GM21360 (cell line): ENCODE measurements around the gene RANBP3.
A peak's percentile ranks its signal among the peaks of the same experiment; 100 is the strongest.
"Not testable (repeated sequence)": the region's sequence is repeated elsewhere in the genome, so short reads cannot be mapped to it uniquely, and the experiment has no call there.

ENCODE experiments used
- ATAC-seq: cut with Tn5 transposase; IDR thresholded peaks from one replicate; pipeline ENCODE4 v1.9.1; 2021; ENCODE audit warnings: mild to moderate bottlenecking, moderate library complexity; ENCODE audit not compliant: unreplicated experiment

Gene RANBP3

DNA sequence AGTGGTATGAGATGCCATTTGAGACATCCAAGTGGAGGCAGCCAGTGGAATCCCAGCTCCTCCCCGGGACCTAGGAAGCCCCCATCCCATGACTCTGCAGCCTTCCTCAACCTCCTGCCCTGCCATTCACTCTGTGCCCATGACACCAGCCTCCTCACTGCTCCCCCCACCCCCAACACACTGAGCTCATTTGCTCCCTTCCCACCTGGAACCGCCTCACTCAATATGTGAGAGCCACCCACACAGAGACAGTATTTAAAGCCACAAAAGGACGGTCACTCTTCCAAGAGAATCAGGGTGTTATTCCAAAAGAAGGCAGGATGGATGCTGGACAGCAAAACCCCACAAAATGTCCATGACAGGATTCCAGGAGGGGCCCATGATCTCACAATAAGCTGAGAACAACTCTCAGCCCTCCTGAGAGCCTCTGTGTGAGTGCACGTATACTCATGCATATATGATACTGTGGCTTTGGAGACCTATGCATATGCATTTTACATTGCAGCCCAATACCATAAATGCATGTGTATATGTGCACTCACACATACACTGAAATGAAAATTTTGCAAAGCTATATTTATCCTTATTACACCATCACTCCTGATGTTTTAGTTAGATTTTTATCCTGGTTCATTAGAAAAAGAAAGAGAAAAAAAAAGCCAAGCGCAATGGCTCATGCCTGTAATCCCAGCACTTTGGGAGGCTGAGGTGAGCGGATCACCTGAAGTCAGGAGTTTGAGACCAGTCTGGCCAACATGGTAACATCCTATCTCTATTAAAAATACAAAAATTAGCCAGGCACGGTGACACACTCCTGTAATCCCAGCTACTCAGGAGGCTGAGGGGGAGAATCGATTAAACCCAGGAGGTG, 10.8 kb upstream of the RANBP3 start:
- no peak for ATAC-seq

DNA sequence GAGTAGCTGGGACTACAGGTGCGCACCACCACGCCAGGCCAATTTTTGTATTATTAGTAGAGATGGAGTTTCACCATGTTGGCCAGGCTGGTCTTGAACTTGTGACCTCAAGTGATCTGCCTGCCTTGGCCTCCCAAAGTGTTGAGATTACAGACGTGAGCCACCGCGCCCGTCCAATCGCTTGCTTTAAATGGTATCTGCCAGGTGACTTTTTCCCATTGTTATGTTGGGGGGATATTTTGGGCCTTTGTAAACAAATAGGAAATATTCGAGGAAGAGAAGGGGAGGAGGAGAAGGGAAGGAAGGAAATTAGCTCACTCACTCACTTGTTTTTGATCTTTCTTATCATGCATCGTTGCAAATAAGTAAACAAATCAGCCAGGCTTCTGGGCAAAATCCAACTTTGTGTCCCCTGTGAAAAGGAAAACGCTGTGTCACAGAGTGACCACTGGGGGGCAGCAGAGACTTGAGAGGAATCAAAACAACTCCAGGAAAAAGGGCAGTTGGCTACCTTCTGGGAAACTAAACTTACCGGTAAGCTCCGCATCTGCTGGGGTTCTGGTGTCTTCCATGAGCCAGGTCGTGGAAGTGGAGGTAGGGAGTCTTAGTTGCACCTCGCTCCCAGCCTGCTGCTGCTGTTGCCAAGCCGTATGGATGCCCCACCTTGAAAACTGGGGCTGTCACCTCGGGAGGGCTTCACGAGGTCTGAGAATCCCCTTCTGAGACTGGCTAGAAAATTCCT, 9.3 kb upstream of the RANBP3 start:
- ATAC-seq, result no peak

DNA sequence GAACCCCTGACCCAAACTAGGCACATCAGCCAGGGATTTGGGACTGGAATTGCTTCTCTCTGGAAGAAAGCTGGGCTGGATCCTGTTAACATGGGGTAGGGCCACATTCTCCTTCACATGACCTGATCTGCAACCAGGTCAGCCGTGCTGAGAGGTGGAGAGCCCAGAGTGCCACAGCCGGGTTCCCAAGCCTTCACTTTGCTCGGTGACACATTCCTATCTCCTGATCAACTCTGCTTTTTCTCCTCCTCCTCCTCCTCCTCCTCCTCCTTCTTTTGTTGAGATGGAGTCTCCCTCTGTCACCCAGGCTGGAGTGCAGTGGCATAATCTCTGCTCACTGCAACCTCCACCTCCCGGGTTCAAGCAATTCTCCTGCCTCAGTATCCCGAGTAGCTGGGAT, 7.9 kb upstream of the RANBP3 start:
- ATAC-seq, result not testable (repeated sequence)

DNA sequence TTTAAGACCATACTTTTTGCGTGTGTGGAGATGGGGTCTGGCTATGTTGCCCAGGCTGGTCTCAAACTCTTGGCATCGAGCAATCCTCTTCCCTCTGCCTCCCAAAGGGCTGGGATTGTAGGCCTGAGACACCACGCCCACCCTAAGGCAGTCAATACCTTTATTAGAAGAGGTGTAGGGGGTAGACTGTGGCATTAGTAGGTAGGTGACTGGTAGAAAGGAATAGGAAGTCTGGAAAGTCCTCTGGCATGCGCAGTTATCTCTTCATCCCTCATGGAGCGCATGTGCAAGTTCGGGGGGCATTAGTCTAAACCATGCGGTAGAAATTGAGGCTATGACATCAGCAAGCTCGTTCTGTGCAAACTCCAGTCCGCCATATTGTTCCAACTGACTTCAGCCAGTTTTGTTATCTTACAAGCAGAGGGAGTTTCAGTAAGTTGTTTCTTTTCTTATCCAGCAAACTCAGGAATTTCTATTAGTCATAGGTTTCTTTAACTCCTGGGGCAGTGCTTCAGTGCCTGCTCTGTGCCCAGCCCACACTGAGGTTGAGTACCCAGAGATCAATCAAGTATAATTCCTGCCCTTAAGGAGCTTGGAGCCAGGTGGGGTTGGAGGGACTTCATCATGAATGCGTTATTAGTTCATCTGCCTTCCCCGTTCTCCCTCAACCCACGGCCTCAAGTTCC, 7.3 kb upstream of the RANBP3 start:
- ATAC-seq, result no peak

DNA sequence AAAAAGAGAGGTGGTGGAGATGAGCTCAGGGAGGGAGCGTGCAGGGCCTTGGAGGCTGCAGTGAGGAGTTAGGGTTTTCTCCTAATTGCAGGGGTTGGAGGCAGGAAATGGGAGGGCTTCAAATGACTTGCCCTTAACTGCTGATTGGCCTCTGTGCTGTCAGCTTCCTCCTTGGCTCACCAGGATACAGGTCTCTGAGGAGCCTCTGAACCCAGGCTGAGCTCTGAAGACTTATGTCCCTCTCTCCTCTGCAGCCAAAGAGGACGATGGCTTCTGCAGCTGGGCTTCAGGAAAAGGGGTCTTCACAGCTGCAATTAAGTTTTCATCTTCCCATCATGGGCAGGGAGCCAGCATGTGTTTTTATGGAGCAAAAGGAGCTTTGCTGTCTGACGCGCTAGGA, 6.7 kb upstream of the RANBP3 start:
- no peak for ATAC-seq

DNA sequence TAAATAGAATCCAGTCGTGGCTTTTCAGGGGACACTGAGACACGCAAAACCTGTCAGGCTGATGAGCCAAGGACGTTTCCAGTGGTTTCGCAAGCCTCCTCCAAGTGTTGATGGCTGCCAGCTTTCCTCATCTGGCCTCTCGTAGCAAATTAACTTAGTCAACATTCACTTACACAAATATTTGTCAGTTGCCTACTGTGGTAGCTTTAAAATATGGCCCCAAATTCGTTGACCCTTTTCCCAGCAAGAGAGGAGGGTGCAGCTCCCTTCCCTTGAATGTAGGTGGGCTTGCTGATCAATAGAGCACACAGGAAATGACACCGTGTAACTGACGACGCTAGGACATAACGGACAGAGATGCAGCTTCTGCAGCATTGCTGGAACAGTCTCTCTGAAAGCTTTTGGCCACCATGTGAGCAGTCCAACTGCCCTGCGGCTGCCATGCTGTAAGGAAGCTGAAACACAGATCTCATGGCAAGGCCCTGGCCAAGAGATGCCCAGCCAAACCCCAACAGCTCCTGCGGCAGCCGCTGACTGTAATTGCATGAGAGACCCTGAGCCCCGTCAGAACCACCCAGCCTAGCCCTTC, 5.5 kb upstream of the RANBP3 start:
- no peak for ATAC-seq

DNA sequence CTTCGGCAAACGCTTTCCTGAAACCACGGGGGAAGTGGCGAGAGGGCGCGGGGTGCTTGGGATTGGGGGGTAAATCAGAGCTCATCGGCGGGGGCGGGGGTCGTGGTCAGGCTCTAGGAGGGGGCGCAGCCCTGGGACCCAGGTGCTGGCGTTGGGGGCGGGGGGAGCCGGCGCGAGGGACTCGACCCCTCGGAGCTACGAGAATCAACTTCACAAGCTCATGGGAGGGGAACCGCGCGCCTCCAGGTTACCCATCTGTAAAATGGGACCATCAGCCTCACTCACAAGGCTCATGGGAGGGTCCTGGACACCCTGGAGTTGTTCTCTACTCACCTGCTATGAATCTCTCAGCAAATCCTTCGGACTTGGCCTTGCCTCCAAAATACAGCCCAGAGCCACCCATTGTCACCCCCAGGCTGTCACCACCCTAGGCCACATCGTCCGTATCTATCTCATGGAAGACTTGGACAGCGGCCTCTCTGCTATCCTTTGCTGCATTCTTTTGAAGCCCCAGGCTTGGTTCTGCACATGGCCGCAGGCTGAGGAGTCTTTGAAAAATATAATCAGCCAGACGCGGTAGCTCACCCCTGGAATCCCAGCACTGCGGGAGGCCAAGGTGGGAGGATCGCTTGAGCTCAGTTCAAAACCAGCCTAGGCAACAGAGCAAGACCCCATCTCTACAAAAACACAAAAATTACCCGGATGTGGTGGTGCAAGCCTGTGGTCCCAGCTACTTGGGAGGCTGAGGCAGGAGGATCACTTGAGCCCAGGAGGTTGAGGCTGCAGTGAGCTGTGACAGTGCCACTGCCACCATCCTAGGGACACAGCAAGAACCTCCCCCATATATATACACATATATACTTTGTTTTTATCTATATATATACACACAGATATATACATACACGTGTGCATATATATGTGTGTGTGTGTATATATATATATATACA, 939 bp upstream of the RANBP3 start:
- ATAC-seq, result no peak

DNA sequence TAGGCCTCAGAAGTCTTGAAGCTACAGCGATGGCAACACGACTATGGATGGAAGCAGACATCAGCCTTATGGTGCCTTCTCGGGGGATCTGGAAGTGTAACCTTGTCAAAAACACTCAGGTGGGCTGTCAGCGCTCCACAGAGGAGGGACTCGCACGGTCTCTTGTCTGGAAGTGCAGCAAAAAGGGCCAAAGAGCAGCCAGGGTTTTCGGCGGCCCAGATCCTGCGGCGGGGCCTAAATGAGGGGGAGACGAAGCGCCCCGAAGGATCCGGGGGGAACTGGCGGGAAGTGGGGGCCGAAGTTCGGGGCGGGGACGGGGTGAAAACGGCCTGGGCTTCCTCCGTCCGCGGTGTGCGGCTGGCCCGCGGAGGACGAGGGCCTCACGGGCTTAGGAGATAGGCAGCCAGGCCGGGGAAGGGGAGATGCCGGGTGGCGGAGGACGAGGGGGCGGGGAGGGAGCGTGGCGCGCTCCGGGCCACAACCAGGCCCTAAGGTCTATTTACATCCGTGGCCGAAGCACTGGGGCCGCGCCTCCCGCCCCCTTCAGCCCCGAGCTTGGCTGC, 637 bp downstream of the RANBP3 start:
- ATAC-seq, result peak; percentile 8

DNA sequence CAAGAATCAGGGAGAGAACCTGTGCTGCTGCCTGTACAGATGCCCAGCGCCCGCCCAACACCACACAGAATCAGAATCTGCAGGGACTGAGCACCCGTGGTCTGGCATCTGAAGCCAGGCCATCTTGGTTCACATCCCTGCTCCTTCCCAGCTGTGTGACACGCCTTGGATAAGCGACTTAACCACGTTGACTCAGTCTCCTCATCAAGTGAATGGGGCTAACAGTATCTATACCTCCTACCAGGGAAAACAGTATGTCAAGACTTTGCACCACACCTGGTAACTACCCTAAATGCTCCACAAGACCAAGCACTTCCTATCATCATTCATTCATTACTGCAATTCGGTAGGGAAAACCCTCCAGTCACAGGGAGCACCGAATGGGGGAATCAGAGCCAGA, 1.2 kb downstream of the RANBP3 start:
- no peak for ATAC-seq

DNA sequence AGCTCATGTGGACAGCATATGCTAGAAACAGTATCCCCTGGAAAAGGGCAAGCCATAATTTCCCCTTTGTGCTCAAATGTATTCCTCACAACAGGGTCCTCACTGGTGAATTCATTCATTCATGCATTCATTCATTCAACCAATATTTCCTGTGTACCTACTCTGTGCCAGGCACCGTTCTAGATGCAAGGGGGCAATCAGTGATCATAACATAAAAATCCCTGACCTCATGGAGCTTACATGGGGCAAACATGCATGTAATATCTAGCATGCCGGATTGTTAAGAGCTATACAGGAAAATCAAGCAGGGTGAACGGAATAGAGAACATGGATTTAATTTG, 2.6 kb downstream of the RANBP3 start:
- ATAC-seq, result no peak

DNA sequence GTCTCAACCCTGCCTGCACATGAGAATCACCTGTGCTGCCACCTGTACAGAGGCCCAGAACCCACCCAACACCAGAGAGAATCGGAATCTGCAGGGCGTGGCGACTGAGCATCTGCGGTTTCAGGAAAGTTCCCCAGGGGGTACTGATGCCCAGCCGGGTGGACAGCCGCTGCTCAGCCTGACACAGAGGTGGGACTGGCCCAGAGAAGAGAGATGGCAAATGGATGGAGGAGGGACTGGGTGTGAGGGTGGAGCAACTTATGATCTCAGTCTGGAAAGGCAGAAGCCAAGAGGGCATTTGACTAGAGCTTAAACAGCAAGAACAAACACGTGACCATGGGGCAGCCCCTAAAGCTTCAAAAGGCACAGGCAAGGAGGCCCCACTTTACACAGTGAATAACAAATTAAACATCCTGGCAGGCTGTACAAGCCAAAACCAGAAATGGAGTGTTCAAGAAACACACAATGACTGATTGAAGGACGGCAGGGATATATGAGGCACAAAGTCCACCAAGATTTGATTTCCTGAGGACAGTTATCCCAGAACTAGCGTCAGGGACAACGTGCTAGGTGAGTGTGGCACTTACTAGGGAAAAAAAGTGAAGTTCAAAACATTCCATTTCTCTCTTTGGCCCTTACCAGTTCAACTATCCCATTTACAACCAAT, 3.1 kb downstream of the RANBP3 start:
- no peak for ATAC-seq

DNA sequence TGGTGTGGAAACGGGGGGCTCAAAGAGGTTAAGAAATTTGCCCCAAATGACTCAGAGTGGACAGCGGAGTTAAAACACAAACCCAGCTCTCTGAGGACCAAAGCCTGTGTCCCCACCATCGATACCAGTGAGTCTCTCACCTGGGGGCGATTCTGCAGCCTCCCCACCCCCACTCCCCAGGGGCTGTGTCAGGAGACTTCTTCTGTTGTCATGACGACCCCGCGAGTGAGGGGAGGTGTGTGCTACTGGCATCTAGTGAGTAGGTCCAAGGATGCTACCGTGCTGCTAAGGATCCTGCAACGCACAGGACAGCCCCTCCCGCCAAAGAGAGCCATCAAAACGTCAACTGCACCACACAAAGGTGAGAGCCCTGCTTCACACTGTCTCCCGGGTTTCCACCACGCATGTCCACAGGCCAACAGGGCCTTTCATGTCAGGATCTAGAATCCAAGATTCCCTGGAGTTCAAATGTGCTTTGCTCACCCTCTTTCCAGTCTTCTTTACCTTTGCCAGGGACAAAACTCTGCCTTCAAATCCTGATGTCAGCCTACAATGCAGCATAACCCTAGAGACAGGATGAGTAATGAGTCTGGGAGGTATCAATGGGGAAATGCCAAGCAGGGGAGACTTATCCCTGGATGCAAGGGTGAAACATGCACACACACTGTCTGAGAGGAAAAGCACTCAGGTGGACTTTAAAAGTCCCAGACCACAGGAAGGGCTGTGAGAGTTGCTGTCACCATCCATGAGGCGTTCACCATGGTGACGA, 3.9 kb downstream of the RANBP3 start:
- ATAC-seq, result no peak

DNA sequence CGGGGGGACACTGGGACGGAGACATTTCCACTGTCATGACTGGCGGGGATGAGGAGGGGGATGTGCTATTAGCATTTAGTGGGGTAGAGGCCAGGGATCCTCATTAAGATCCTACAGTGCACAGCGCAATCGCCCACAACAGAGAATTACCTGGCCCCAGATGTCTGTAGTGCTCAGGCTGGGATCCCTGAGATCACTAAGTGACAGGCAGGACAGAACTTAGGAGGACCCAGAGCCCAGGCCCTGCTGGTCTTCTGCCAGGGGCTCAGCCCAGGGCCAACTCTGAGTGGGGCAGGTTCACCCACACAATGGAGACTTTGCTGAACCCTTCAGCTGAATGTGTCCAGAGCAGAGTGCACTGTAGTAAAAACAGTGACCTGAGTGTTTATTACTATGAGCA, 4.6 kb downstream of the RANBP3 start:
- no peak for ATAC-seq

DNA sequence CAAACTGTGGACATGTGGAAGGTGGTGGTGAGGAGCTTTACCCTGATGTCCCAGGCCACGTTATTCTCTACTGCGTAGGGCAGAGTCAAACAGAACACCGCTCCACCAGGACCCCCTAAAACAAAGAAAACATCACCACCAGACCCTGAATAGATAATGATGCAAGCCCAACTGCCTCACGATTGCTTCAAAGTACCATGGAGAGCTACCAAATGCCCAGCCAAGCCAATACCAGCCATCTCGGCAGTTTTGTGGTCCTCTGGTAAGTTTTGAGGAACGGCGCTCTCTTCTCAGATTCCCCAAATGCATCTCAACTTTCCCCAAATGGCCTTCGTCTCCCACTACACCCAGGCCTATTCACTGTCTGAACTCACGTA, 5.6 kb downstream of the RANBP3 start:
- no peak for ATAC-seq

DNA sequence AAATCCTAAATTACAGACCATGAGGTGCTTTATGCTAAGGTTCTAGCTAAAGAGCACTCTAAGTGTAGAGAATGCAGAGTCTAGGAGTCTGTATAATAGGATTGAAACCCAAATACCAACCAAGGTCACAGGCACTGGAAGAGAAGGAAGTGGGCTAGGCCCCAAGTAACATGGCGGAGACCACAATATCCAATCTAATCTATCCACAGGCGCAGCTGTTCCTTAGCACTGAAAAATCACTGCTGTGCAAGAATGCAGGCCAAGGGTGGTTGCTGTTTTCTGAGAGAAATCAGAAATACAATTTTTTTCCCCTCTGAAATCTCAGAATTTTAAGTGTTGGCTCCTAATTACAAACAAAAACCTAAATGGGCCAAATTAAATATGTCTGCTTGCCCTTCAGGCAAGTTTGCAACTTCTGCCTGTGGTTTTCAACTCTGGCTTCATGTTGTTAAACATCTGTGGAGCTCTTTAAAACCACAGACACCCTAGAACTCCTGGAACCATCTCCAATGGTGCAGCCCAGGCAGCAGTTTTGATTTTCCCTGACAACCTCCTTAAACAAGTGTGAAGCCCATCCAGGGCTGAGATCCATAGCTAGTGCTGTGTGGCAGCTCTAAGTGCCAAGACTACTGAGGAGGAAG, 6.1 kb downstream of the RANBP3 start:
- no peak for ATAC-seq

DNA sequence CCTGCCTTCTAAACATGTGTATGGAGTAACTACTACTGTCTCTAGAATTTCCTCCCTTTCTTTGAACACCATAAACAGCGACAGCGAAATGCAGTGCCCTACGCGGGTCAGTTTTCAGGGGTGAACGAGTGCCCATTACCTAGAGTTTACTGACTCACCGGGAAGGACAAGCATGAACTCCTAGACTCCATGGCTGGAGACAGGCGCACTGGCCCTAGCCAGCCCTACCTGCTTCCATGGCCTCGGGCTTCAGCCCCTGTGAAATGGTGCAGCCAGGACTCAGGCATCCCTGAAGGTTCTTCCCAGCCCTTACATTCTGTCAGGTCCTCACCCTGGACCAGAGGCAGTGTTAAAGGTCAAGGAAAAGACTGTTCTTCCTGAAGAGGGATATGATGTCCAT, 8.5 kb downstream of the RANBP3 start:
- ATAC-seq, result no peak

DNA sequence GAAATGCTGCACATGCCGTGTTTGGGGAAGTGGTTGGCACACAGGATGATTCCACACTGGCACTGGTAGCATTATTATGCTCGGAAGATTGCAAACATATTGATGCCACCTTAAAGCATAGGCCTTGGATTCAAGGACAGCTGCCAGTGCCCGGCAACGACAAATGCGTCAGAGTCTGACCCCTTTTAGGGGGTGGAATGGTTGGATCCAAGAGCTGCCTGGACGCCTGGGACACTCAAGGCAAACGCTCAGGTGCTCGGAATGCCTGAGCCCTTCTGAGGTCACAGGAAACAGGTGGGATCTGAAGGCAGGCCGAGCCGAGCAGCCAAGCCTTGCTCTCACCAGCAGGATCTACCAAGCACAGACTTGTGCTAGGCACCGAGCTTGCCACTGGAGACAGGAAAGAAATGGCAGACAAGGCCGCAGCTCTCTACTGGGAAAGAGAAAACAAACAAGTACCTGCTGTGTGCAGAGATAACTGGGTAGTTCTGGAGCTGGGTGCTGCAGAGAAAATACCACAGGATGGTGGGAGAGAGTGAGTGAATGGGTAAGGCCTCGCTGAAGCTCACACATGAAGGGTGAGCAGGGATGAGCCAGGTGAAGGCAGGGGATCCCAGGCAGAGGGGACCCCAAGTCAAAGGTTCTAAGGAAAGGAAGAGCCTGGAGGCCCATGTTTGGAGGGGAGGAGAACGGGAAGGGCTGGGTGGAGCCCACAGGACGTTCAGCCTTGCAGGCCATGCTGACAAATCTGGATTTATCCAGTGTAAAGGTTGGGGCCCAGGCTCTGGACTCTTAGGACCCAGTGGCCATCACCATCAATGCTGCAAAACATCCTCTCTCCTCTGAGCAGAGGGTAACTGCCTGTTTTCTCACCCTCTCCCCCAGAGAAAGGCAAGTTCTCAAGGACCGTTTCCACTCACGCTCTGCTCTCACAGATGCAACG, 9.2 kb downstream of the RANBP3 start:
- no peak for ATAC-seq
